K562 (cell line): ENCODE data around the gene SPINT2.

ENCODE experiments used
- CBX5 ChIP-seq: IDR thresholded peaks from 2 replicates; pipeline ENCODE4 v1.6.1; 2014; ENCODE audit warnings: low read depth, borderline replicate concordance
- CREM ChIP-seq: IDR thresholded peaks from 2 replicates; pipeline ENCODE4 v1.6.1; 2014; ENCODE audit warnings: antibody characterized with exemption, low read depth
- CTCF ChIP-seq, 3 experiments: IDR thresholded peaks in 2 of 3; conservative IDR thresholded peaks in 1 of 3; 2 replicates each; pipeline ENCODE4 v1.5.1; 2011 to 2012; ENCODE audit warnings: low read length in 3 of 3, mild to moderate bottlenecking in 3 of 3, control low read depth in 2 of 3, improper control_type of control experiment in 1 of 3, inconsistent platforms in 1 of 3, low read depth in 1 of 3, mixed read lengths in 1 of 3, moderate library complexity in 1 of 3; ENCODE audit not compliant: insufficient read depth in 2 of 3
- ELF2 ChIP-seq: fragments of 250-450 bp; sonication (Bioruptor Pico); IDR thresholded peaks from 2 replicates; pipeline ENCODE4 v1.5.0; 2021; ENCODE audit warnings: mild to moderate bottlenecking
- FOXA1 ChIP-seq: fragments of 450-650 bp; IDR thresholded peaks from 2 replicates; pipeline ENCODE4 v1.6.1; 2016; ENCODE audit warnings: mild to moderate bottlenecking, borderline replicate concordance
- HINFP ChIP-seq: fragments of 450-650 bp; conservative IDR thresholded peaks from 2 replicates; pipeline ENCODE4 v1.6.1; 2016; ENCODE audit warnings: missing genetic modification characterization, low read depth, mild to moderate bottlenecking, control low read depth, missing compliant biosample characterization
- MAFK ChIP-seq: IDR thresholded peaks from 2 replicates; pipeline ENCODE4 v1.6.1; 2011; ENCODE audit warnings: low read length, improper control_type of control experiment
- MYC ChIP-seq, 2 experiments: fragments of 250-450 bp in 1 of 2; sonication (Bioruptor Pico) in 1 of 2; IDR thresholded peaks; 2 replicates each; pipeline versions ENCODE4 v1.5.1 to v1.6.1; 2012 to 2021; ENCODE audit warnings: low read depth in 2 of 2, borderline replicate concordance in 1 of 2, improper control_type of control experiment in 1 of 2, low read length in 1 of 2, mild to moderate bottlenecking in 1 of 2, moderate library complexity in 1 of 2
- POLR2AphosphoS5 ChIP-seq: IDR thresholded peaks from 2 replicates; pipeline ENCODE4 v1.6.1; 2011; ENCODE audit warnings: mild to moderate bottlenecking, low read depth, low read length, moderate library complexity; ENCODE audit not compliant: control insufficient read depth, insufficient read depth
- YY1 ChIP-seq, 3 experiments: IDR thresholded peaks; 2 replicates each; pipeline ENCODE4 v1.6.1; 2011; ENCODE audit warnings: low read length in 2 of 3, mild to moderate bottlenecking in 2 of 3, moderate library complexity in 2 of 3, borderline replicate concordance in 1 of 3, control low read depth in 1 of 3, low read depth in 1 of 3; ENCODE audit not compliant: insufficient read depth in 3 of 3, insufficient replicate concordance in 2 of 3, control insufficient read depth in 1 of 3, insufficient read length in 1 of 3; ENCODE audit errors: extremely low read depth in 1 of 3

GRCh38 chr19:38285567-38285966 is 21.2 kb downstream of the SPINT2 start:
- TF ChIP-seq POLR2AphosphoS5 = no peak
- no peak for TF ChIP-seq CTCF (IDR thresholded peaks at IDR 0.05 in 2 of 3, conservative IDR thresholded peaks at IDR 0.05 in 1 of 3; ENCODE audit: insufficient read depth in 2 of 3, low read depth in 1 of 3, low read length in 3 of 3)
- no peak for TF ChIP-seq FOXA1
- TF ChIP-seq CBX5 = no peak
- no peak for TF ChIP-seq ELF2 (CRISPR knock-in tag)
- TF ChIP-seq CREM = no peak
- TF ChIP-seq YY1 (IDR thresholded peaks at IDR 0.05; ENCODE audit: borderline replicate concordance in 1 of 3, control insufficient read depth in 1 of 3, extremely low read depth in 1 of 3, insufficient read depth in 3 of 3, insufficient read length in 1 of 3, insufficient replicate concordance in 2 of 3, low read depth in 1 of 3, low read length in 2 of 3) = no peak
- no peak for TF ChIP-seq MAFK
- TF ChIP-seq HINFP (tag) = no peak
- no peak for TF ChIP-seq MYC (IDR thresholded peaks at IDR 0.05; ENCODE audit: low read depth, low read length)
- TF ChIP-seq MYC (CRISPR knock-in tag; IDR thresholded peaks at IDR 0.05; ENCODE audit: borderline replicate concordance, low read depth) = no peak
